Endothelial cell of umbilical vein (primary cell): ENCODE measurements around the gene NR4A3. TPM values are rescaled to one million over a fixed set of nuclear protein-coding genes. Genes with fewer than 3 reads are reported as not detected.

Experiments used
- BruUV-seq: library from RNA; stranded (reverse); fragments of 400-500 nt; replicated peaks from 2 replicates; lab custom pipeline; 2021; lab: Mats Ljungman, UMichigan
- CTCF ChIA-PET: fragments of 300-600, 350-600 bp; sonication (Branson Sonifier 250); formaldehyde crosslinking; loops from one replicate; lab custom pipeline; 2021; ENCODE audit warnings: antibody characterized with exemption, inconsistent platforms; lab: Charles Lee
- POLR2A ChIA-PET: fragments of 300-600, 350-600 bp; sonication (Branson Sonifier 250); formaldehyde crosslinking; loops from one replicate; lab custom pipeline; 2021; ENCODE audit warnings: antibody characterized with exemption, inconsistent platforms; lab: Charles Lee
- DNase-seq: peaks from one replicate; pipeline ENCODE4 v3.0.0-alpha.2; 2011; ENCODE audit warnings: low read depth, low spot score
- FAIRE-seq: peaks from 2 replicates; lab custom pipeline; 2011; peaks lifted over from hg19 to GRCh38; lab: Jason Lieb, UNC
- H2AFZ ChIP-seq: 2 replicates; pipeline ENCODE4 v1.6.0; 2012; ENCODE audit warnings: low read depth, low read length, control low read depth, inconsistent platforms
- H3K27ac ChIP-seq: 2 replicates; pipeline ENCODE4 v1.5.1; 2011; ENCODE audit warnings: low read depth, mild to moderate bottlenecking, control low read depth, low read length, moderate library complexity; ENCODE audit not compliant: insufficient read depth
- H3K27me3 ChIP-seq, 2 experiments: 2 replicates each; pipeline versions ENCODE4 v1.6.0 to v1.6.1; 2011; ENCODE audit warnings: low read length in 2 of 2, mixed read lengths in 1 of 2; ENCODE audit not compliant: control insufficient read depth in 2 of 2, insufficient read depth in 2 of 2
- H3K36me3 ChIP-seq, 2 experiments: 2 replicates in 1 of 2; 3 replicates in 1 of 2; pipeline ENCODE4 v1.5.1; 2011; ENCODE audit warnings: low read length in 2 of 2, mild to moderate bottlenecking in 1 of 2, moderate library complexity in 1 of 2; ENCODE audit not compliant: control insufficient read depth in 2 of 2, insufficient read depth in 2 of 2; ENCODE audit errors: extremely low read depth in 1 of 2
- H3K4me1 ChIP-seq: 3 replicates; pipeline ENCODE4 v1.5.1; 2011; ENCODE audit warnings: mild to moderate bottlenecking, low read length; ENCODE audit not compliant: control insufficient read depth, insufficient read depth; ENCODE audit errors: extremely low read depth
- H3K4me2 ChIP-seq: 2 replicates; pipeline ENCODE4 v1.6.1; 2011; ENCODE audit warnings: low read length, control low read depth, mixed read lengths; ENCODE audit not compliant: insufficient read depth
- H3K4me3 ChIP-seq, 3 experiments: fragments of 200-600 bp in 1 of 3; sonication (generic), shearing (Covaris generic) in 1 of 3; replicated peaks in 1 of 3; 2 replicates each; pipeline ENCODE4 v1.5.1; 2011 to 2016; ENCODE audit warnings: control low read depth in 3 of 3, low read length in 3 of 3, mild to moderate bottlenecking in 2 of 3, inconsistent platforms in 1 of 3, low read depth in 1 of 3, moderate library complexity in 1 of 3; ENCODE audit not compliant: insufficient read depth in 1 of 3
- H3K79me2 ChIP-seq: 2 replicates; pipeline ENCODE4 v1.6.0; 2012; ENCODE audit warnings: low read length, inconsistent platforms; ENCODE audit not compliant: control insufficient read depth, insufficient read depth
- H3K9ac ChIP-seq: replicated peaks from 2 replicates; pipeline ENCODE3; 2011; ENCODE audit warnings: low read length, control low read depth; ENCODE audit not compliant: insufficient read depth; ENCODE audit errors: extremely low read depth
- H3K9me1 ChIP-seq: replicated peaks from 3 replicates; pipeline ENCODE4 v1.6.0; 2011; ENCODE audit warnings: mild to moderate bottlenecking, low read length; ENCODE audit not compliant: control insufficient read depth, insufficient read depth; ENCODE audit errors: extremely low read depth
- H3K9me3 ChIP-seq: replicated peaks from 2 replicates; pipeline ENCODE4 v1.5.1; 2012; ENCODE audit warnings: low read length, inconsistent platforms; ENCODE audit not compliant: control insufficient read depth, insufficient read depth
- H4K20me1 ChIP-seq: replicated peaks from 2 replicates; pipeline ENCODE3; 2011; ENCODE audit warnings: mild to moderate bottlenecking, low read length; ENCODE audit not compliant: control insufficient read depth, insufficient read depth; ENCODE audit errors: extremely low read depth
- CTCF ChIP-seq, 2 donors: IDR thresholded peaks; 1 replicate in 1 of 2; 2 replicates in 1 of 2; pipeline ENCODE4 v1.5.1; 2011; ENCODE audit warnings: low read length in 2 of 2, mild to moderate bottlenecking in 2 of 2, moderate library complexity in 2 of 2, control low read depth in 1 of 2, inconsistent platforms in 1 of 2, low read depth in 1 of 2; ENCODE audit not compliant: insufficient read depth in 1 of 2; ENCODE audit errors: extremely low read depth in 1 of 2
- EZH2 ChIP-seq: IDR thresholded peaks from 2 replicates; pipeline ENCODE4 v1.6.1; 2012; ENCODE audit warnings: borderline replicate concordance, low read depth, mild to moderate bottlenecking, moderate library complexity, low read length, inconsistent platforms; ENCODE audit not compliant: severe bottlenecking
- FOS ChIP-seq: IDR thresholded peaks from 2 replicates; pipeline ENCODE4 v1.6.1; 2011; ENCODE audit warnings: mild to moderate bottlenecking, low read length, moderate library complexity, borderline replicate concordance; ENCODE audit not compliant: insufficient read depth
- GATA2 ChIP-seq: IDR thresholded peaks from 2 replicates; pipeline ENCODE4 v1.7.0; 2011; ENCODE audit warnings: low read depth, mild to moderate bottlenecking, moderate library complexity, mixed read lengths, low read length; ENCODE audit not compliant: insufficient read length, insufficient read depth
- JUN ChIP-seq: IDR thresholded peaks from 2 replicates; pipeline ENCODE4 v1.6.1; 2011; ENCODE audit warnings: borderline replicate concordance, low read depth; ENCODE audit not compliant: insufficient read length, insufficient read depth
- MAX ChIP-seq: IDR thresholded peaks from 2 replicates; pipeline ENCODE4 v1.6.1; 2011; ENCODE audit not compliant: insufficient read depth, insufficient read length
- MYC ChIP-seq: IDR thresholded peaks from one replicate; pipeline ENCODE4 v1.6.1; 2011; ENCODE audit warnings: mild to moderate bottlenecking, low read depth, low read length
- POLR2A ChIP-seq: IDR thresholded peaks from 2 replicates; pipeline ENCODE4 v1.6.1; 2012; ENCODE audit warnings: low read depth, mild to moderate bottlenecking, control low read depth, low read length
- POLR2AphosphoS5 ChIP-seq: IDR thresholded peaks from 2 replicates; pipeline ENCODE4 v1.6.1; 2012; ENCODE audit warnings: low read depth, mild to moderate bottlenecking, control low read depth, low read length, moderate library complexity; ENCODE audit not compliant: insufficient read depth
- dilution Hi-C: fragments of 300-500 bp; cut with MboI; formaldehyde crosslinking; loops from one replicate; pipeline ENCODE4 v1.15.0; 2019; ENCODE audit warnings: low sequenced_read_pairs; ENCODE audit not compliant: extremely low pct_ligation_motif_present
- intact Hi-C: fragments of 100-400 bp; cut with micrococcal nuclease; formaldehyde crosslinking; loops from one replicate; pipeline ENCODE4 v1.10.0; 2022
- polyA plus RNA-seq, 4 experiments: library from polyadenylated mRNA; depleted of rRNA in 3 of 4; stranded (reverse) in 3 of 4; unstranded in 1 of 4; fragments of >200 nt; gene quantifications; 2 replicates each; pipeline versions ENCODE4 v1.2.1 to v1.2.3, GENCODE V29; 2011 to 2012; ENCODE audit warnings: missing spikeins in 1 of 4
- total RNA-seq: library from RNA; stranded (reverse); gene quantifications from 2 replicates; pipeline ENCODE4 v1.2.3, GENCODE V29; 2021

The NR4A3 gene
- total and polyA plus RNA-seq, 2 donors (not counting 3 experiments of a cell fraction or from before 2014, with no cell fraction given): 0.11 to 0.22 TPM

- Histone ChIP-seq H3K36me3 (no peaks in the 10 kb centered on the region), H3K79me2 (no peaks in the 10 kb centered on the region), H3K4me1 (no peaks in the 10 kb centered on the region), H3K9me1 (no peaks in the 10 kb centered on the region), H2AFZ (no peak overlapping the region), H3K27me3 (peaks cover 0 to 2% of the 10 kb centered on the region in 2 experiments), H3K4me3 (no peak overlapping the region), H3K9me3 (no peaks in the 10 kb centered on the region), H4K20me1 (no peaks in the 10 kb centered on the region), H3K9ac (no peak overlapping the region), H3K4me2 (no peak overlapping the region), H3K27ac (no peak overlapping the region)
- DNase-seq: no peak
- no TSS peak for BruUV-seq
- FAIRE-seq: no peak
- TF ChIP-seq POLR2A (no peak), FOS (no peak), GATA2 (no peak), MYC (no peak), CTCF (IDR thresholded peaks at IDR 0.05; ENCODE audit: extremely low read depth in 1 of 2, insufficient read depth in 1 of 2, low read depth in 1 of 2, low read length in 2 of 2) (no peak), MAX (no peak), EZH2 (no peak), POLR2AphosphoS5 (no peak), JUN (no peak)
- POLR2A ChIA-PET: no interaction called here
- CTCF ChIA-PET: no interaction called here
- intact Hi-C loops: no loop called here
- dilution Hi-C loops: no loop called here
Measured at GRCh38 chr9:99885747-99886146, 64.1 kb downstream of the NR4A3 start.
